Gastrocnemius medialis (tissue), 4 donors: ENCODE measurements around the gene GNAT1.
A peak's percentile ranks its signal among the peaks of the same experiment; 100 is the strongest.

Source experiments
- CTCF ChIP-seq, 5 experiments: fragments of 450-650 bp in 3 of 5; fragments of 200-600 bp in 2 of 5; sonication (generic) in 2 of 5; IDR thresholded peaks in 4 of 5; conservative IDR thresholded peaks in 1 of 5; 1 replicate in 4 of 5; 2 replicates in 1 of 5; pipeline ENCODE4 v1.5.1; 2016 to 2019; ENCODE audit warnings: antibody characterized with exemption in 5 of 5, mild to moderate bottlenecking in 3 of 5, moderate library complexity in 3 of 5
- POLR2A ChIP-seq, 2 donors: fragments of 450-650 bp; IDR thresholded peaks; one replicate each; pipeline ENCODE4 v1.6.1; 2017; ENCODE audit warnings: antibody characterized with exemption in 2 of 2, mild to moderate bottlenecking in 2 of 2, moderate library complexity in 2 of 2

- TF ChIP-seq CTCF (IDR thresholded peaks at IDR 0.05 in 4 of 5, conservative IDR thresholded peaks at IDR 0.05 in 1 of 5) (peak; percentile 87 to 93 (median 93)), POLR2A (IDR thresholded peaks at IDR 0.05) (no peak)
These were observed 1.3 kb downstream of the GNAT1 start for GRCh38 chr3:50192689-50193141.
